ENCODE data around the gene PROX1. TPM values are rescaled to one million over a fixed set of nuclear protein-coding genes. Genes with fewer than 3 reads are reported as not detected.

PROX1 gene
- total and polyA plus RNA-seq, 2 donors from 2014 or later: 0.92 to 6.6 TPM

- H3K4me3 ChIP-seq (ENCODE audit: low read length in 3 of 3): no peak overlapping the region
- no peak overlapping the region for H3K27ac ChIP-seq (ENCODE audit: low read depth in 2 of 2, low read length in 2 of 2)
- FAIRE-seq (no peak), DNase-seq (peak in 2 of 5 donors; percentile 36 to 47)
- H3K27me3 ChIP-seq (ENCODE audit: control insufficient read depth, insufficient read depth, low read length): no peaks in the 10 kb centered on the region
- no peaks in the 10 kb centered on the region for H3K36me3 ChIP-seq (ENCODE audit: control insufficient read depth in 2 of 3, insufficient read depth in 3 of 3, low read length in 3 of 3)
- TF ChIP-seq, protein P1, sequence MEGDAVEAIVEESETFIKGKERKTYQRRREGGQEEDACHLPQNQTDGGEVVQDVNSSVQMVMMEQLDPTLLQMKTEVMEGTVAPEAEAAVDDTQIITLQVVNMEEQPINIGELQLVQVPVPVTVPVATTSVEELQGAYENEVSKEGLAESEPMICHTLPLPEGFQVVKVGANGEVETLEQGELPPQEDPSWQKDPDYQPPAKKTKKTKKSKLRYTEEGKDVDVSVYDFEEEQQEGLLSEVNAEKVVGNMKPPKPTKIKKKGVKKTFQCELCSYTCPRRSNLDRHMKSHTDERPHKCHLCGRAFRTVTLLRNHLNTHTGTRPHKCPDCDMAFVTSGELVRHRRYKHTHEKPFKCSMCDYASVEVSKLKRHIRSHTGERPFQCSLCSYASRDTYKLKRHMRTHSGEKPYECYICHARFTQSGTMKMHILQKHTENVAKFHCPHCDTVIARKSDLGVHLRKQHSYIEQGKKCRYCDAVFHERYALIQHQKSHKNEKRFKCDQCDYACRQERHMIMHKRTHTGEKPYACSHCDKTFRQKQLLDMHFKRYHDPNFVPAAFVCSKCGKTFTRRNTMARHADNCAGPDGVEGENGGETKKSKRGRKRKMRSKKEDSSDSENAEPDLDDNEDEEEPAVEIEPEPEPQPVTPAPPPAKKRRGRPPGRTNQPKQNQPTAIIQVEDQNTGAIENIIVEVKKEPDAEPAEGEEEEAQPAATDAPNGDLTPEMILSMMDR (IDR thresholded peaks at IDR 0.05; ENCODE audit: borderline replicate concordance, extremely low read depth, insufficient read depth): no peak
- intact Hi-C loops (cut with DNase I): no loop called here
- H3K9ac ChIP-seq (ENCODE audit: low read length in 3 of 3): no peak overlapping the region
- no peaks in the 10 kb centered on the region for H3K9me3 ChIP-seq (ENCODE audit: control insufficient read depth in 2 of 3, insufficient read depth in 1 of 3, low read length in 3 of 3)
- H3K4me1 ChIP-seq (ENCODE audit: control insufficient read depth in 2 of 3, insufficient read depth in 2 of 3, low read depth in 1 of 3, low read length in 3 of 3): no peaks in the 10 kb centered on the region
These were observed 17.7 kb upstream of the PROX1 start for GRCh38 chr1:213969958-213970555.

DNA sequence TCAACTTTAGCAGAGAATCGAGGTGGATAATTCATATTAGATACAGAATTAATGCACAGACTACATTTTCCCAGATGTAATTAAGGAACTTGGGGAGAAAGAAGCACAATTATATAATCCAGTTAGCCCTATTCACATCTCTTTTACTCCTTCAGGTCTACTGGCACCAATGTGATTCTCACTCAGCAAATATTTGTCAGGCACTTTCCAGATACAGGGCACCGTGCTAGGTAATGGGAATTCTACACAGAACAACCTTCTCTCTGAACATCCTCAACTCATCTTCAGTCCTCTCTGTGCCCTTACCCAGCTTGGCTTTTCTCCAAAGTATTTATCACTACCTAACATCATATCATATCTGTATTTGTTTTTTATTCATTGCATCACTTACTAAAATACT lies 15.6 kb upstream of the PROX1 start:
- peaks cover 0 to 2% (median 0%) of the 10 kb centered on the region in 3 donors for H3K9me3 ChIP-seq (ENCODE audit: control insufficient read depth in 2 of 3, insufficient read depth in 1 of 3, low read length in 3 of 3)
- H3K4me1 ChIP-seq (ENCODE audit: control insufficient read depth in 2 of 3, insufficient read depth in 2 of 3, low read depth in 1 of 3, low read length in 3 of 3): no peaks in the 10 kb centered on the region
- no peaks in the 10 kb centered on the region for H3K27me3 ChIP-seq (ENCODE audit: control insufficient read depth, insufficient read depth, low read length)
- DNase-seq (no peak), FAIRE-seq (no peak)
- intact Hi-C loops (cut with DNase I): no loop called here
- TF ChIP-seq, protein P1 (IDR thresholded peaks at IDR 0.05; ENCODE audit: borderline replicate concordance, extremely low read depth, insufficient read depth): no peak
- H3K9ac ChIP-seq (ENCODE audit: low read length in 3 of 3): no peak overlapping the region
- H3K27ac ChIP-seq (ENCODE audit: low read depth in 2 of 2, low read length in 2 of 2): no peak overlapping the region
- no peaks in the 10 kb centered on the region for H3K36me3 ChIP-seq (ENCODE audit: control insufficient read depth in 2 of 3, insufficient read depth in 3 of 3, low read length in 3 of 3)
- no peak overlapping the region for H3K4me3 ChIP-seq (ENCODE audit: low read length in 3 of 3)

- no peak for DNase-seq
- H3K36me3 ChIP-seq (ENCODE audit: control insufficient read depth in 2 of 3, insufficient read depth in 3 of 3, low read length in 3 of 3): no peaks in the 10 kb centered on the region
- H3K27ac ChIP-seq (ENCODE audit: low read depth in 2 of 2, low read length in 2 of 2): no peak overlapping the region
- H3K27me3 ChIP-seq (ENCODE audit: control insufficient read depth, insufficient read depth, low read length): no peaks in the 10 kb centered on the region
- peaks cover 0 to 2% (median 0%) of the 10 kb centered on the region in 3 donors for H3K9me3 ChIP-seq (ENCODE audit: control insufficient read depth in 2 of 3, insufficient read depth in 1 of 3, low read length in 3 of 3)
- no peak overlapping the region for H3K4me3 ChIP-seq (ENCODE audit: low read length in 3 of 3)
- intact Hi-C loops (cut with DNase I): no loop called here
- H3K4me1 ChIP-seq (ENCODE audit: control insufficient read depth in 2 of 3, insufficient read depth in 2 of 3, low read depth in 1 of 3, low read length in 3 of 3): no peaks in the 10 kb centered on the region
- TF ChIP-seq, protein P1 (IDR thresholded peaks at IDR 0.05; ENCODE audit: borderline replicate concordance, extremely low read depth, insufficient read depth): no peak
- FAIRE-seq: no peak
- H3K9ac ChIP-seq (ENCODE audit: low read length in 3 of 3): no peak overlapping the region
These were observed 14.6 kb upstream of the PROX1 start for GRCh38 chr1:213973129-213973528.
